Stomach (tissue), 9 donors: Measurements from ENCODE around the gene PTPN3. TPM values are rescaled to one million over a fixed set of nuclear protein-coding genes. Genes with fewer than 3 reads are reported as not detected.

Experiments
- DNase-seq, 2 donors: peaks; one replicate each; pipeline versions ENCODE4 v3.0.0 to v3.0.0-alpha.2; 2013 to 2019
- H3K27ac ChIP-seq, 5 donors: fragments of 200-600 bp in 4 of 5; sonication (generic) in 4 of 5; one replicate each; pipeline ENCODE4 v1.5.1; 2013 to 2019; ENCODE audit warnings: mild to moderate bottlenecking in 1 of 5, moderate library complexity in 1 of 5
- H3K27me3 ChIP-seq, 3 donors: fragments of 200-600 bp; sonication (generic); one replicate each; pipeline ENCODE4 v1.5.1; 2017 to 2019; ENCODE audit warnings: mixed run types in 1 of 3
- H3K36me3 ChIP-seq, 4 donors: fragments of 200-600 bp; sonication (generic); 1 replicate in 3 of 4; 2 replicates in 1 of 4; pipeline ENCODE4 v1.5.1; 2016 to 2019
- H3K4me1 ChIP-seq, 4 donors: fragments of 200-600 bp; sonication (generic); one replicate each; pipeline ENCODE4 v1.5.1; 2016 to 2019
- H3K4me3 ChIP-seq, 4 donors: fragments of 200-600 bp; sonication (generic) in 3 of 4; one replicate each; pipeline ENCODE4 v1.5.1; 2016 to 2019; ENCODE audit warnings: mild to moderate bottlenecking in 1 of 4
- H3K9me3 ChIP-seq, 4 donors: fragments of 200-600 bp; sonication (generic); one replicate each; pipeline ENCODE4 v1.5.1; 2016 to 2019
- EP300 ChIP-seq: sonication (generic); formaldehyde crosslinking; IDR thresholded peaks from one replicate; pipeline ENCODE4 v1.6.1; 2017; ENCODE audit warnings: antibody characterized with exemption
- POLR2A ChIP-seq, 4 donors: fragments of 450-650 bp; IDR thresholded peaks; one replicate each; pipeline ENCODE4 v1.6.1; 2016; ENCODE audit warnings: antibody characterized with exemption in 4 of 4, control low read depth in 2 of 4, mild to moderate bottlenecking in 1 of 4, moderate library complexity in 1 of 4
- POLR2AphosphoS5 ChIP-seq, 3 donors: sonication (generic); formaldehyde crosslinking; IDR thresholded peaks; one replicate each; pipeline ENCODE4 v1.6.1; 2016; ENCODE audit warnings: antibody characterized with exemption in 3 of 3
- WGBS, 5 donors: extraction: QIAGEN DNeasy Blood & Tissue Kit in 3 of 5; methylation state at CpG; one replicate each; pipeline versions ENCODE4 v1.1.5 to v1.1.7; 2013 to 2018; 5-methylcytosine and 5-hydroxymethylcytosine counted together
- intact Hi-C: fragments of 100-400 bp; cut with DNase I; formaldehyde crosslinking; loops from one replicate; pipeline ENCODE4 v1.15.1; 2023; ENCODE audit warnings: low total_unique reads
- polyA plus RNA-seq, 3 donors: library from polyadenylated mRNA; stranded (reverse); fragments of 200-250 nt; gene quantifications; one replicate each; pipeline ENCODE4 v1.2.3, GENCODE V29; 2013
- total RNA-seq, 5 donors: library from RNA; depleted of rRNA; stranded (reverse); fragments of >200 nt; gene quantifications; one replicate each; pipeline versions ENCODE4 v1.1.0 to v1.2.3, GENCODE V29; 2014 to 2016
- TF ChIP-seq, protein P1 (sequence below), 7 experiments: fragments of 450-650 bp in 4 of 7; fragments of 200-600 bp in 3 of 7; sonication (generic) in 3 of 7; IDR thresholded peaks; one replicate each; pipeline ENCODE4 v1.5.1; 2016 to 2019; ENCODE audit warnings: antibody characterized with exemption in 7 of 7, control low read depth in 2 of 7, mild to moderate bottlenecking in 1 of 7
- donor health status: healthy with polysubstance abuse.
- donor health status: Bipolar disorder and iron deficiency.
- donor health status: healthy.

Gene PTPN3
- total and polyA plus RNA-seq, 8 donors = 4.7 to 16.7 (median 13.1) TPM

DNA sequence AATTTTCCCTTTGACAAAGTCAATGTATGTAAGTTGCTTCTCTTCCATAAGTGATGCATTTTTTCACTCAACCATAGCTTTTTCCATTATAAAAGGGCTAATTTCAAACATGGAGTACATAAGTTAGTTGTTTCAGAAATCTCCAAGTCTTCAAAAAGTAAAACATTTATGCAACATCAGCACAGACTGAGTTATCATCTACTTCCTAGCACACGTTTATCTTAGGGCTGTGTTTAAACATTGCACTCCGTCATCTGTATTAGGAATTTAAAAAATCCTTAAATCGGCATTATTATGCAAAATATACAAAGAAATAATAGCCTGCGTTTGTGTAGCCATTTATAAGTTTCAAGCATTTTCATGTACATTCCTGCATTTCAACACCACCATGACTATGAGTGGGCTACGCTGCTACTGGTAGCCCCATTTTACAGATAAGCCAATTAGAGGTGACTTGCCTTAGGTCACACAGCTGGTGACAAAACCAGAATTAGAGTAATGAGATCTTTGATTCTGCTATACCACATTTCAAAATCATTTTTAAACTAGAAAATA lies 43.4 kb downstream of the PTPN3 start:
- peaks cover 0 to 19% (median 14%) of the 10 kb centered on the region in 4 donors for H3K36me3 ChIP-seq
- intact Hi-C loops = no loop called here

DNA sequence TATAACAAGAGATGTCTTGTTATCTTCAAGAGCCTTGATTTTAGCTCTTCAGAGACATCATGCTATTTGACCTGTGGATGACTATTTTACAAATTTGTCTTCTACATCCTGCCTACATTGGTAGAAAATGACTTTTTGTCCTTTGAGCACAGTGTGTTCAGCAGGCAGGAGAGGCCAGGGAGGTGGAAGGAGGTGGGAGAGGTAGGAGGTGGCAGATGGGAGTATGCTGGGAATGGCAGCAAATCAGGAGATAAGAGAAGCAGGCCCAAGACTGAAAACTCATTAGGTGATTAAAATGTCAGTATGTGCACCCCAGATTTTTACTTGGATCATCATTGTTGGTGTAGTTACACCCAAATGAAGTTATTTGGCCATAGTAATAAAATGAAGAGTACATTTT lies 44.1 kb downstream of the PTPN3 start:
- Histone ChIP-seq H3K9me3 (no peaks in the 10 kb centered on the region), H3K4me3 (no peak overlapping the region), H3K27me3 (no peaks in the 10 kb centered on the region), H3K36me3 (peaks cover 0 to 24% (median 17%) of the 10 kb centered on the region in 4 donors), H3K27ac (peak overlapping the region in 3 of 5 donors; percentile 7 to 30 (median 27)), H3K4me1 (peaks cover 0 to 17% (median 8%) of the 10 kb centered on the region in 4 donors)
- no peak for DNase-seq
- intact Hi-C loops = no loop called here
- TF ChIP-seq, protein P1, sequence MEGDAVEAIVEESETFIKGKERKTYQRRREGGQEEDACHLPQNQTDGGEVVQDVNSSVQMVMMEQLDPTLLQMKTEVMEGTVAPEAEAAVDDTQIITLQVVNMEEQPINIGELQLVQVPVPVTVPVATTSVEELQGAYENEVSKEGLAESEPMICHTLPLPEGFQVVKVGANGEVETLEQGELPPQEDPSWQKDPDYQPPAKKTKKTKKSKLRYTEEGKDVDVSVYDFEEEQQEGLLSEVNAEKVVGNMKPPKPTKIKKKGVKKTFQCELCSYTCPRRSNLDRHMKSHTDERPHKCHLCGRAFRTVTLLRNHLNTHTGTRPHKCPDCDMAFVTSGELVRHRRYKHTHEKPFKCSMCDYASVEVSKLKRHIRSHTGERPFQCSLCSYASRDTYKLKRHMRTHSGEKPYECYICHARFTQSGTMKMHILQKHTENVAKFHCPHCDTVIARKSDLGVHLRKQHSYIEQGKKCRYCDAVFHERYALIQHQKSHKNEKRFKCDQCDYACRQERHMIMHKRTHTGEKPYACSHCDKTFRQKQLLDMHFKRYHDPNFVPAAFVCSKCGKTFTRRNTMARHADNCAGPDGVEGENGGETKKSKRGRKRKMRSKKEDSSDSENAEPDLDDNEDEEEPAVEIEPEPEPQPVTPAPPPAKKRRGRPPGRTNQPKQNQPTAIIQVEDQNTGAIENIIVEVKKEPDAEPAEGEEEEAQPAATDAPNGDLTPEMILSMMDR (IDR thresholded peaks at IDR 0.05) = no peak
- TF ChIP-seq EP300 (no peak), POLR2AphosphoS5 (IDR thresholded peaks at IDR 0.05) (no peak), POLR2A (IDR thresholded peaks at IDR 0.05) (no peak)

More for the DNA sequence above, 43.4 kb downstream of the PTPN3 start:
- no peaks in the 10 kb centered on the region for H3K9me3 ChIP-seq
- H3K4me3 ChIP-seq = no peak overlapping the region
- no peaks in the 10 kb centered on the region for H3K27me3 ChIP-seq
- TF ChIP-seq, protein P1 (IDR thresholded peaks at IDR 0.05) = no peak
- TF ChIP-seq POLR2AphosphoS5 (IDR thresholded peaks at IDR 0.05) (no peak), EP300 (no peak), POLR2A (IDR thresholded peaks at IDR 0.05) (no peak)
- DNase-seq = no peak
- H3K4me1 ChIP-seq = peaks cover 0 to 17% (median 8%) of the 10 kb centered on the region in 4 donors
- H3K27ac ChIP-seq = no peak overlapping the region
- WGBS, 5 donors = 53 to 69% (median 60%) methylated on average over 5 of the region's 5 CpGs

DNA sequence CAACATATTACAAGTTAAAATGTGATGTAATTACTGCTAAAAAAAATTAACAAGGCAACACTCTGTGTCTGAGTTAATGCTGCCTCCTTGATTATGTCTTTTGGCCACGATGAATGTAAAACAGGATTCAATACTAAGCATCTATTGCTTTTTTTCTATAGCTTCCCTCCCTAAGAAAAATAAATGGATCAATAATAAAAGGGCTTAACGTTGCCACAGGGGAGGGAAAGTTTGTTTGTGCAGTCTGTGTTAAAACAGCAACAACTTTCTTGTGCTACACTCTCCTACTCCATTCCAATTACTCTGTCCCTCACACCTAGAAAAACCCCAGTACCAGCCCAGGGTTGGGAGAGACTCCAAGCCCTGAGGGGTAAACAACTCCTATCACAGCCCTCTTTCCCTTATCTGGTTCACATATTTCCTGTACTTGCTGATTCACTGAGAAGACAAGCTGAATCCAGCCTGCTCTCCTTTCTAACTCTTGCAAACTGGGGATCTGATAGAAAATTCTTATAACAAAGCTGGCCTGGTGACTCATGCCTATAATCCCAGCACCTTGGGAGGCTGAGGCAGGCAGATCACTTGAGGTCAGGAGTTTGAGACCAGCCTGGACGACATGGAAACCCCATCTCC lies 44.8 kb downstream of the PTPN3 start:
- no peak overlapping the region for H3K4me3 ChIP-seq
- DNase-seq = peak; percentile 42 to 56
- intact Hi-C loops = no loop called here
- TF ChIP-seq POLR2AphosphoS5 (IDR thresholded peaks at IDR 0.05) (peak in 2 of 3 donors; percentile 51 to 67), EP300 (no peak), POLR2A (IDR thresholded peaks at IDR 0.05) (no peak)
- TF ChIP-seq, protein P1 (IDR thresholded peaks at IDR 0.05) = no peak
- peaks cover 0 to 28% (median 18%) of the 10 kb centered on the region in 4 donors for H3K36me3 ChIP-seq
- peak overlapping the region in 3 of 5 donors; percentile 7 to 30 (median 27) for H3K27ac ChIP-seq
- no peaks in the 10 kb centered on the region for H3K27me3 ChIP-seq
- H3K4me1 ChIP-seq = peaks cover 0 to 17% (median 8%) of the 10 kb centered on the region in 4 donors
- 42 to 58% (median 56%) methylated on average over 3 of the region's 3 CpGs for WGBS, 5 donors
- no peaks in the 10 kb centered on the region for H3K9me3 ChIP-seq

DNA sequence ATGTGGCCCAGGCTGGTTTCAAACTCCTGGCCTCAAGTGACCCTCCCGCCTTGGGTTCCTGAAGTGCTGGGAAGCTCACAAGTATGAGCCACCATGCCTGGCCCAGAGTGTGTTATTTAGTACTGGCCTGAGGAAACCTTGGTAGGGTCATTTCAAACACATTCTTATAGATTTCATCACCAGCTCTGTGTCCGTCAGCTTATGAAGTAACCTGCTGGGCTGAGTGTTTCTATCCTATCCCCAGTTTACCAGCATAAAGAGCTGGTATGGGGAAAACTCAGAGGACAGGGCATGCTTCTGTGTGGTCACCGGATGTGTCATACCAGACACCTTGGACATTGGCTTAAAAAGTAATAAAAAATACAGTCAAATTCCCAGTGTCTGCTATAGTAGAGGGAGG lies 45.3 kb downstream of the PTPN3 start:
- 75 to 96% (median 91%) methylated on average over 3 of the region's 3 CpGs for WGBS, 5 donors
- no peaks in the 10 kb centered on the region for H3K27me3 ChIP-seq
- no peak for DNase-seq
- no peaks in the 10 kb centered on the region for H3K9me3 ChIP-seq
- H3K4me3 ChIP-seq = no peak overlapping the region
- H3K27ac ChIP-seq = peak overlapping the region in 1 of 5 donors; percentile 3
- intact Hi-C loops = no loop called here
- TF ChIP-seq POLR2AphosphoS5 (IDR thresholded peaks at IDR 0.05) (no peak), EP300 (no peak), POLR2A (IDR thresholded peaks at IDR 0.05) (no peak)
- TF ChIP-seq, protein P1 (IDR thresholded peaks at IDR 0.05) = no peak
- H3K4me1 ChIP-seq = peaks cover 0 to 17% (median 8%) of the 10 kb centered on the region in 4 donors
- H3K36me3 ChIP-seq = peaks cover 0 to 28% (median 18%) of the 10 kb centered on the region in 4 donors
